Thyroid gland (tissue), 4 donors: Measurements from ENCODE around the gene SNRNP40. TPM values are rescaled to one million over a fixed set of nuclear protein-coding genes. Genes with fewer than 3 reads are reported as not detected.

ENCODE experiments used
- DNase-seq, 2 donors: peaks; one replicate each; pipeline ENCODE4 v3.0.0-alpha.2; 2019
- H3K27ac ChIP-seq, 3 donors: fragments of 200-600 bp; sonication (generic); 1 replicate in 2 of 3; 2 replicates in 1 of 3; pipeline ENCODE4 v1.5.1; 2016 to 2019; ENCODE audit warnings: mild to moderate bottlenecking in 1 of 3, moderate library complexity in 1 of 3
- H3K27me3 ChIP-seq: fragments of 200-600 bp; sonication (generic); one replicate; pipeline ENCODE4 v1.5.1; 2019
- H3K36me3 ChIP-seq, 2 donors: fragments of 200-600 bp; sonication (generic); one replicate each; pipeline ENCODE4 v1.5.1; 2016 to 2019
- H3K4me1 ChIP-seq, 2 donors: fragments of 200-600 bp; sonication (generic); one replicate each; pipeline ENCODE4 v1.5.1; 2017 to 2019
- H3K4me3 ChIP-seq, 3 donors: fragments of 200-600 bp; sonication (generic); replicated peaks in 1 of 3; 1 replicate in 2 of 3; 2 replicates in 1 of 3; pipeline ENCODE4 v1.5.1; 2016; ENCODE audit warnings: mild to moderate bottlenecking in 1 of 3
- H3K9me3 ChIP-seq: fragments of 200-600 bp; sonication (generic); one replicate; pipeline ENCODE4 v1.5.1; 2017
- CTCF ChIP-seq, 6 experiments: fragments of 200-600 bp in 3 of 6; fragments of 450-650 bp in 3 of 6; sonication (generic) in 3 of 6; IDR thresholded peaks; one replicate each; pipeline ENCODE4 v1.5.1; 2016 to 2019; ENCODE audit warnings: antibody characterized with exemption in 6 of 6, mild to moderate bottlenecking in 2 of 6, inconsistent platforms in 1 of 6, moderate library complexity in 1 of 6
- POLR2A ChIP-seq, 2 donors: fragments of 450-650 bp; IDR thresholded peaks; one replicate each; pipeline ENCODE4 v1.6.1; 2017; ENCODE audit warnings: antibody characterized with exemption in 2 of 2, mild to moderate bottlenecking in 2 of 2, moderate library complexity in 1 of 2
- WGBS, 2 donors: methylation state at CpG; one replicate each; pipeline ENCODE4 v1.1.5; 2017; 5-methylcytosine and 5-hydroxymethylcytosine counted together
- intact Hi-C: fragments of 100-400 bp; cut with DNase I; formaldehyde crosslinking; loops from one replicate; pipeline ENCODE4 v1.15.1; 2023
- total RNA-seq, 4 donors: library from RNA; depleted of rRNA; stranded (reverse); fragments of >200 nt; gene quantifications; one replicate each; pipeline ENCODE4 v1.2.3, GENCODE V29; 2016

Gene SNRNP40
- total RNA-seq, 4 donors from 2014 or later: 39.2 to 63.3 (median 58.7) TPM

DNA sequence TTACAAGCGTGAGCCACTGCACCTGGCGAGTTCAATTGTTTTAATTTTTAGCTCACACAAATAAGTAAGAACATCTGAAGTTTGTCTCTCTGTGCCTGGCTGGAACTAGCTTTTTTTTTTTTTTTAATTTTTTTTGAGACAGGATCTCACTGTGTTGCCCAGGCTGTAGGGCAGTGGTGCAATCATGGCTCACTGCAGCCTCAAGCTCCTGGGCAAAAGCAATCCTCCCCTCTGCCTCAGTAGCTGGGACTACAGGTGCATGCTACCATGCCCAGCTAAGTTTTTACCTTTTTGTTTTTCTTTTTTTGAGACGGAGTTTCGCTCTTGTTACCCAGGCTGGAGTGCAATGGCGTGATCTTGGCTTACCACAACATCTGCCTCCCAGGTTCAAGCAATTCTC is 64.8 kb downstream of the SNRNP40 start:
- WGBS, 2 donors: 93 to 94% methylated on average over 5 of the region's 5 CpGs
- Histone ChIP-seq H3K27ac (no peak overlapping the region), H3K9me3 (no peaks in the 10 kb centered on the region), H3K4me1 (no peaks in the 10 kb centered on the region), H3K27me3 (no peaks in the 10 kb centered on the region), H3K36me3 (no peaks in the 10 kb centered on the region), H3K4me3 (no peak overlapping the region)
- no peak for DNase-seq
- no peak for TF ChIP-seq CTCF (IDR thresholded peaks at IDR 0.05)
- TF ChIP-seq POLR2A (IDR thresholded peaks at IDR 0.05): no peak
- intact Hi-C loops: no loop called here

GRCh38 chr1:31230378-31230777 is 66.2 kb downstream of the SNRNP40 start:
- Histone ChIP-seq H3K27me3 (no peaks in the 10 kb centered on the region), H3K36me3 (no peaks in the 10 kb centered on the region), H3K9me3 (no peaks in the 10 kb centered on the region), H3K4me3 (no peak overlapping the region), H3K4me1 (no peaks in the 10 kb centered on the region), H3K27ac (no peak overlapping the region)
- intact Hi-C loops: no loop called here
- WGBS, 2 donors: 34 to 49% methylated on average over 3 of the region's 3 CpGs
- DNase-seq: no peak
- TF ChIP-seq CTCF (IDR thresholded peaks at IDR 0.05) (no peak), POLR2A (IDR thresholded peaks at IDR 0.05) (no peak)

- no peaks in the 10 kb centered on the region for H3K9me3 ChIP-seq
- TF ChIP-seq POLR2A (IDR thresholded peaks at IDR 0.05): no peak
- no peak for TF ChIP-seq CTCF (IDR thresholded peaks at IDR 0.05)
These were observed 67.6 kb downstream of the SNRNP40 start for GRCh38 chr1:31228986-31229385.

DNA sequence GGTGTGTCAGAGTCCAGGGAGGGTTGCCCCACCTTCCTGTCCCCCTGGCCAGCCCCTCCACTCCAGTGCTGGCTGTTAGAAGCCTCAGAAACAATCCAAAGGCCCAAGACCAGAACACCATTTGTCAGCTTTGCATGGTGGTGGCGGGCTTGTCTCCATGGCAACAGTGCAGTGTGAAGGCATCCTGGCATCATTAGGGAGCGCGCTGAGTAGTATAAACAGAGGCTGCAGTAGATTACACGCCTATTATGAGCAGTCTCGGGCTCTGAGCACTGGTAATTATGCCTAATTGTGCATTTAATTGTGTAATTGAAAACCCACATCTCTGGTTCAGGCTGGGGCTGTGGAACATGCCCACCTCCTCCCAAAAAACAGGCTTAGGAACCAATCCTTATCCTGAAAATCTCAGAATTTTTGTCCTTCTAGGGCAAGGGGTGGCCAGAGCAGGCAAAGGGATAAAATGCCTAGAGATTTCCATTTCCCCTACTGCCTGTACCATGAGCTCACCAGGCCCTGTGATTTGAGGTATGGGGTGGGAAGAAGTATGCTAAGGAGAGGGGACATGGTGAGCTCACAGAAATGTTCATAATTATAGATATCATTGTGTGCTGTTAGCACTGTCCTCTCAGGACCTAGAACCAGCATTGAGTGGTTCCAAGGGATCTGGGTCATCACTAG is 68.6 kb downstream of the SNRNP40 start:
- DNase-seq: no peak
- Histone ChIP-seq H3K4me3 (no peak overlapping the region), H3K9me3 (no peaks in the 10 kb centered on the region), H3K27ac (no peak overlapping the region), H3K36me3 (no peaks in the 10 kb centered on the region), H3K27me3 (no peaks in the 10 kb centered on the region), H3K4me1 (no peaks in the 10 kb centered on the region)
- WGBS, 2 donors: 79 to 90% methylated on average over 5 of the region's 5 CpGs
- intact Hi-C loops: no loop called here
- TF ChIP-seq POLR2A (IDR thresholded peaks at IDR 0.05) (no peak), CTCF (IDR thresholded peaks at IDR 0.05) (no peak)

More at GRCh38 chr1:31228986-31229385, 67.6 kb downstream of the SNRNP40 start:
- H3K27me3 ChIP-seq: no peaks in the 10 kb centered on the region
- H3K4me1 ChIP-seq: no peaks in the 10 kb centered on the region
- no peak overlapping the region for H3K27ac ChIP-seq
- H3K36me3 ChIP-seq: no peaks in the 10 kb centered on the region
- DNase-seq: no peak
- no peak overlapping the region for H3K4me3 ChIP-seq
- intact Hi-C loops: no loop called here

- 68 to 74% methylated on average over 9 of the region's 9 CpGs for WGBS, 2 donors
- intact Hi-C loops: no loop called here
- Histone ChIP-seq H3K4me3 (no peak overlapping the region), H3K27me3 (no peaks in the 10 kb centered on the region), H3K36me3 (no peaks in the 10 kb centered on the region), H3K9me3 (no peaks in the 10 kb centered on the region), H3K27ac (no peak overlapping the region), H3K4me1 (no peaks in the 10 kb centered on the region)
- no peak for DNase-seq
- no peak for TF ChIP-seq CTCF (IDR thresholded peaks at IDR 0.05)
- TF ChIP-seq POLR2A (IDR thresholded peaks at IDR 0.05): no peak
These were observed 72.5 kb downstream of the SNRNP40 start for GRCh38 chr1:31224068-31224467.
